GM23338 (cell line): ENCODE data around the gene HNRNPAB. TPM values are rescaled to one million over a fixed set of nuclear protein-coding genes. Genes with fewer than 3 reads are reported as not detected.

ENCODE experiments used
- ATAC-seq: fragments of 200-7000 bp; cut with Tn5 transposase; 3 replicates; pipeline ENCODE4 v1.9.1; 2020
- DNase-seq: peaks from one replicate; pipeline ENCODE4 v3.0.0-alpha.2; 2015; ENCODE audit warnings: low spot score
- H2AFZ ChIP-seq: fragments of 200-600 bp; sonication (generic); 2 replicates; pipeline ENCODE4 v1.8.0; 2016; ENCODE audit warnings: antibody characterized with exemption, mild to moderate bottlenecking, moderate library complexity
- H3F3A ChIP-seq: fragments of 200-600 bp; sonication (generic); replicated peaks from 2 replicates; pipeline ENCODE4 v1.8.0; 2017; ENCODE audit warnings: antibody characterized with exemption, mixed run types, low read depth
- H3K27ac ChIP-seq: fragments of 200-600 bp; sonication (generic); 2 replicates; pipeline ENCODE4 v1.6.1; 2016; ENCODE audit warnings: low read depth
- H3K27me3 ChIP-seq: fragments of 200-600 bp; sonication (generic); 2 replicates; pipeline ENCODE4 v1.8.0; 2016; ENCODE audit warnings: mild to moderate bottlenecking, mixed run types, moderate library complexity; ENCODE audit not compliant: insufficient read depth
- H3K36me3 ChIP-seq: fragments of 200-600 bp; sonication (generic); 2 replicates; pipeline ENCODE4 v1.8.0; 2016; ENCODE audit warnings: mild to moderate bottlenecking; ENCODE audit not compliant: insufficient read depth
- H3K4me1 ChIP-seq: fragments of 200-600 bp; sonication (generic); 2 replicates; pipeline ENCODE4 v1.8.0; 2016; ENCODE audit warnings: mild to moderate bottlenecking, moderate library complexity; ENCODE audit not compliant: insufficient read depth
- H3K4me2 ChIP-seq: fragments of 200-600 bp; sonication (generic); 2 replicates; pipeline ENCODE4 v1.7.1; 2017; ENCODE audit warnings: mixed run types
- H3K4me3 ChIP-seq: fragments of 200-600 bp; sonication (generic); 2 replicates; pipeline ENCODE4 v1.6.1; 2016; ENCODE audit warnings: mixed run types
- H3K79me2 ChIP-seq: fragments of 200-600 bp; sonication (generic); replicated peaks from 2 replicates; pipeline ENCODE4 v1.8.0; 2017; ENCODE audit warnings: mild to moderate bottlenecking; ENCODE audit not compliant: insufficient read depth
- H3K9me2 ChIP-seq: fragments of 200-600 bp; sonication (generic); 2 replicates; pipeline ENCODE4 v1.8.0; 2017; ENCODE audit not compliant: insufficient read depth
- H4K20me1 ChIP-seq: fragments of 200-600 bp; sonication (generic); replicated peaks from 2 replicates; pipeline ENCODE4 v1.8.0; 2017; ENCODE audit warnings: mild to moderate bottlenecking; ENCODE audit not compliant: insufficient read depth
- H3K27ac Mint-ChIP-seq: 2 replicates; pipeline ENCODE4 v1.8.0; 2020; ENCODE audit warnings: inconsistent platforms, mild to moderate bottlenecking, moderate library complexity, mixed read lengths
- H3K27me3 Mint-ChIP-seq: 3 replicates; pipeline ENCODE4 v1.8.0; 2022; ENCODE audit warnings: low read depth, mild to moderate bottlenecking, moderate library complexity, mixed read lengths, inconsistent platforms; ENCODE audit not compliant: insufficient read depth, poor library complexity
- H3K36me3 Mint-ChIP-seq: 3 replicates; pipeline ENCODE4 v1.8.0; 2021; ENCODE audit warnings: low read depth, mild to moderate bottlenecking, inconsistent platforms, moderate library complexity, mixed read lengths
- H3K4me1 Mint-ChIP-seq: 3 replicates; pipeline ENCODE4 v1.8.0; 2020; ENCODE audit warnings: mild to moderate bottlenecking, inconsistent platforms, mixed read lengths
- H3K4me3 Mint-ChIP-seq: 3 replicates; pipeline ENCODE4 v1.8.0; 2021; ENCODE audit warnings: moderate library complexity, mild to moderate bottlenecking, inconsistent platforms, mixed read lengths
- H3K9me3 Mint-ChIP-seq: 3 replicates; pipeline ENCODE4 v1.8.0; 2020; ENCODE audit warnings: moderate library complexity, mild to moderate bottlenecking, inconsistent platforms, mixed read lengths
- CREB1 ChIP-seq: fragments of 250-450 bp; sonication (Bioruptor Pico); IDR thresholded peaks from 2 replicates; pipeline ENCODE4 v1.5.0; 2020; ENCODE audit warnings: low read depth, mild to moderate bottlenecking, moderate library complexity
- ETS1 ChIP-seq: IDR thresholded peaks from 2 replicates; pipeline ENCODE4 v1.6.1; 2016; ENCODE audit warnings: antibody characterized with exemption
- EZH2 ChIP-seq: fragments of 200-600 bp; sonication (generic); IDR thresholded peaks from one replicate; pipeline ENCODE4 v1.8.0; 2017; ENCODE audit warnings: antibody characterized with exemption, mild to moderate bottlenecking, low read depth; ENCODE audit not compliant: unreplicated experiment
- EZH2phosphoT487 ChIP-seq: fragments of 200-600 bp; sonication (generic); IDR thresholded peaks from one replicate; pipeline ENCODE4 v1.8.1; 2018; ENCODE audit warnings: antibody characterized with exemption; ENCODE audit not compliant: unreplicated experiment
- JUNB ChIP-seq: IDR thresholded peaks from one replicate; pipeline ENCODE4 v1.6.1; 2016; ENCODE audit warnings: antibody characterized with exemption; ENCODE audit not compliant: unreplicated experiment
- NANOG ChIP-seq: IDR thresholded peaks from 2 replicates; pipeline ENCODE4 v1.6.1; 2016; ENCODE audit warnings: antibody characterized with exemption, borderline replicate concordance
- POLR2AphosphoS5 ChIP-seq: IDR thresholded peaks from 2 replicates; pipeline ENCODE4 v1.6.1; 2016; ENCODE audit warnings: antibody characterized with exemption, low read depth
- STAT1 ChIP-seq: IDR thresholded peaks from one replicate; pipeline ENCODE4 v1.6.1; 2016; ENCODE audit warnings: antibody characterized with exemption; ENCODE audit not compliant: unreplicated experiment
- ZNF114 ChIP-seq: fragments of 250-450 bp; sonication (Bioruptor Pico); IDR thresholded peaks from 2 replicates; pipeline ENCODE4 v1.5.0; 2020; ENCODE audit warnings: mild to moderate bottlenecking, moderate library complexity
- ZNF331 ChIP-seq: fragments of 250-450 bp; sonication (Bioruptor Pico); IDR thresholded peaks from 2 replicates; pipeline ENCODE4 v1.5.0; 2020; ENCODE audit warnings: low read depth, mild to moderate bottlenecking, moderate library complexity
- polyA plus RNA-seq: library from polyadenylated mRNA; unstranded; fragments of >200 nt; fragmentation: Nextera tagmentation; extraction: Ambion mirVana; gene quantifications from 2 replicates; pipeline ENCODE4 v1.2.1, GENCODE V29; 2016
- total RNA-seq: library from RNA; depleted of rRNA; stranded (reverse); fragments of >200 nt; shearing (Covaris generic); gene quantifications from 2 replicates; pipeline ENCODE4 v1.2.3, GENCODE V29; 2014
- TF ChIP-seq, protein P1 (sequence below): IDR thresholded peaks from one replicate; pipeline ENCODE4 v1.6.1; 2018; ENCODE audit warnings: antibody characterized with exemption; ENCODE audit not compliant: unreplicated experiment
- TF ChIP-seq, protein P2 (sequence below), 2 experiments: fragments of 200-600 bp in 1 of 2; sonication (generic) in 1 of 2; conservative IDR thresholded peaks; 2 replicates each; pipeline versions ENCODE4 v1.5.1 to v1.6.1; 2016 to 2017; ENCODE audit warnings: antibody characterized with exemption in 2 of 2, low read depth in 2 of 2, mild to moderate bottlenecking in 2 of 2, moderate library complexity in 1 of 2
- TF ChIP-seq, protein P3 (sequence below): fragments of 250-450 bp; sonication (Bioruptor Pico); IDR thresholded peaks from 2 replicates; pipeline ENCODE4 v1.5.0; 2020; ENCODE audit warnings: mild to moderate bottlenecking, moderate library complexity

HNRNPAB gene
- total and polyA plus RNA-seq, 2 experiments from 2014 or later = 304 to 579 TPM

- Histone ChIP-seq H4K20me1 (no peaks in the 10 kb centered on the region), H3K4me3 (no peak overlapping the region), H3K9me2 (no peaks in the 10 kb centered on the region), H3K79me2 (no peaks in the 10 kb centered on the region), H3K36me3 (0 out of 2 replicates have a peak, but pooled peaks cover 2% of the 10 kb centered on the region), H3K4me2 (no peak overlapping the region), H3K27me3 (no peaks in the 10 kb centered on the region), H3K27ac (no peak overlapping the region), H3K4me1 (no peaks in the 10 kb centered on the region), H3F3A (no peaks in the 10 kb centered on the region), H2AFZ (no peak overlapping the region)
- ATAC-seq (no peak), DNase-seq (no peak)
- no peak for TF ChIP-seq POLR2AphosphoS5
- TF ChIP-seq EZH2phosphoT487 = no peak
- TF ChIP-seq ETS1 = no peak
- no peak for TF ChIP-seq ZNF114 (CRISPR knock-in tag)
- TF ChIP-seq, protein P1, sequence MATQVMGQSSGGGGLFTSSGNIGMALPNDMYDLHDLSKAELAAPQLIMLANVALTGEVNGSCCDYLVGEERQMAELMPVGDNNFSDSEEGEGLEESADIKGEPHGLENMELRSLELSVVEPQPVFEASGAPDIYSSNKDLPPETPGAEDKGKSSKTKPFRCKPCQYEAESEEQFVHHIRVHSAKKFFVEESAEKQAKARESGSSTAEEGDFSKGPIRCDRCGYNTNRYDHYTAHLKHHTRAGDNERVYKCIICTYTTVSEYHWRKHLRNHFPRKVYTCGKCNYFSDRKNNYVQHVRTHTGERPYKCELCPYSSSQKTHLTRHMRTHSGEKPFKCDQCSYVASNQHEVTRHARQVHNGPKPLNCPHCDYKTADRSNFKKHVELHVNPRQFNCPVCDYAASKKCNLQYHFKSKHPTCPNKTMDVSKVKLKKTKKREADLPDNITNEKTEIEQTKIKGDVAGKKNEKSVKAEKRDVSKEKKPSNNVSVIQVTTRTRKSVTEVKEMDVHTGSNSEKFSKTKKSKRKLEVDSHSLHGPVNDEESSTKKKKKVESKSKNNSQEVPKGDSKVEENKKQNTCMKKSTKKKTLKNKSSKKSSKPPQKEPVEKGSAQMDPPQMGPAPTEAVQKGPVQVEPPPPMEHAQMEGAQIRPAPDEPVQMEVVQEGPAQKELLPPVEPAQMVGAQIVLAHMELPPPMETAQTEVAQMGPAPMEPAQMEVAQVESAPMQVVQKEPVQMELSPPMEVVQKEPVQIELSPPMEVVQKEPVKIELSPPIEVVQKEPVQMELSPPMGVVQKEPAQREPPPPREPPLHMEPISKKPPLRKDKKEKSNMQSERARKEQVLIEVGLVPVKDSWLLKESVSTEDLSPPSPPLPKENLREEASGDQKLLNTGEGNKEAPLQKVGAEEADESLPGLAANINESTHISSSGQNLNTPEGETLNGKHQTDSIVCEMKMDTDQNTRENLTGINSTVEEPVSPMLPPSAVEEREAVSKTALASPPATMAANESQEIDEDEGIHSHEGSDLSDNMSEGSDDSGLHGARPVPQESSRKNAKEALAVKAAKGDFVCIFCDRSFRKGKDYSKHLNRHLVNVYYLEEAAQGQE = no peak
- no peak for TF ChIP-seq EZH2
- TF ChIP-seq STAT1 = no peak
- TF ChIP-seq CREB1 (CRISPR knock-in tag) = no peak
- TF ChIP-seq NANOG = no peak
- TF ChIP-seq, protein P2, sequence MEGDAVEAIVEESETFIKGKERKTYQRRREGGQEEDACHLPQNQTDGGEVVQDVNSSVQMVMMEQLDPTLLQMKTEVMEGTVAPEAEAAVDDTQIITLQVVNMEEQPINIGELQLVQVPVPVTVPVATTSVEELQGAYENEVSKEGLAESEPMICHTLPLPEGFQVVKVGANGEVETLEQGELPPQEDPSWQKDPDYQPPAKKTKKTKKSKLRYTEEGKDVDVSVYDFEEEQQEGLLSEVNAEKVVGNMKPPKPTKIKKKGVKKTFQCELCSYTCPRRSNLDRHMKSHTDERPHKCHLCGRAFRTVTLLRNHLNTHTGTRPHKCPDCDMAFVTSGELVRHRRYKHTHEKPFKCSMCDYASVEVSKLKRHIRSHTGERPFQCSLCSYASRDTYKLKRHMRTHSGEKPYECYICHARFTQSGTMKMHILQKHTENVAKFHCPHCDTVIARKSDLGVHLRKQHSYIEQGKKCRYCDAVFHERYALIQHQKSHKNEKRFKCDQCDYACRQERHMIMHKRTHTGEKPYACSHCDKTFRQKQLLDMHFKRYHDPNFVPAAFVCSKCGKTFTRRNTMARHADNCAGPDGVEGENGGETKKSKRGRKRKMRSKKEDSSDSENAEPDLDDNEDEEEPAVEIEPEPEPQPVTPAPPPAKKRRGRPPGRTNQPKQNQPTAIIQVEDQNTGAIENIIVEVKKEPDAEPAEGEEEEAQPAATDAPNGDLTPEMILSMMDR (conservative IDR thresholded peaks at IDR 0.05; ENCODE audit: low read depth in 2 of 2) = no peak
- no peak for TF ChIP-seq ZNF331 (CRISPR knock-in tag)
- TF ChIP-seq, protein P3, sequence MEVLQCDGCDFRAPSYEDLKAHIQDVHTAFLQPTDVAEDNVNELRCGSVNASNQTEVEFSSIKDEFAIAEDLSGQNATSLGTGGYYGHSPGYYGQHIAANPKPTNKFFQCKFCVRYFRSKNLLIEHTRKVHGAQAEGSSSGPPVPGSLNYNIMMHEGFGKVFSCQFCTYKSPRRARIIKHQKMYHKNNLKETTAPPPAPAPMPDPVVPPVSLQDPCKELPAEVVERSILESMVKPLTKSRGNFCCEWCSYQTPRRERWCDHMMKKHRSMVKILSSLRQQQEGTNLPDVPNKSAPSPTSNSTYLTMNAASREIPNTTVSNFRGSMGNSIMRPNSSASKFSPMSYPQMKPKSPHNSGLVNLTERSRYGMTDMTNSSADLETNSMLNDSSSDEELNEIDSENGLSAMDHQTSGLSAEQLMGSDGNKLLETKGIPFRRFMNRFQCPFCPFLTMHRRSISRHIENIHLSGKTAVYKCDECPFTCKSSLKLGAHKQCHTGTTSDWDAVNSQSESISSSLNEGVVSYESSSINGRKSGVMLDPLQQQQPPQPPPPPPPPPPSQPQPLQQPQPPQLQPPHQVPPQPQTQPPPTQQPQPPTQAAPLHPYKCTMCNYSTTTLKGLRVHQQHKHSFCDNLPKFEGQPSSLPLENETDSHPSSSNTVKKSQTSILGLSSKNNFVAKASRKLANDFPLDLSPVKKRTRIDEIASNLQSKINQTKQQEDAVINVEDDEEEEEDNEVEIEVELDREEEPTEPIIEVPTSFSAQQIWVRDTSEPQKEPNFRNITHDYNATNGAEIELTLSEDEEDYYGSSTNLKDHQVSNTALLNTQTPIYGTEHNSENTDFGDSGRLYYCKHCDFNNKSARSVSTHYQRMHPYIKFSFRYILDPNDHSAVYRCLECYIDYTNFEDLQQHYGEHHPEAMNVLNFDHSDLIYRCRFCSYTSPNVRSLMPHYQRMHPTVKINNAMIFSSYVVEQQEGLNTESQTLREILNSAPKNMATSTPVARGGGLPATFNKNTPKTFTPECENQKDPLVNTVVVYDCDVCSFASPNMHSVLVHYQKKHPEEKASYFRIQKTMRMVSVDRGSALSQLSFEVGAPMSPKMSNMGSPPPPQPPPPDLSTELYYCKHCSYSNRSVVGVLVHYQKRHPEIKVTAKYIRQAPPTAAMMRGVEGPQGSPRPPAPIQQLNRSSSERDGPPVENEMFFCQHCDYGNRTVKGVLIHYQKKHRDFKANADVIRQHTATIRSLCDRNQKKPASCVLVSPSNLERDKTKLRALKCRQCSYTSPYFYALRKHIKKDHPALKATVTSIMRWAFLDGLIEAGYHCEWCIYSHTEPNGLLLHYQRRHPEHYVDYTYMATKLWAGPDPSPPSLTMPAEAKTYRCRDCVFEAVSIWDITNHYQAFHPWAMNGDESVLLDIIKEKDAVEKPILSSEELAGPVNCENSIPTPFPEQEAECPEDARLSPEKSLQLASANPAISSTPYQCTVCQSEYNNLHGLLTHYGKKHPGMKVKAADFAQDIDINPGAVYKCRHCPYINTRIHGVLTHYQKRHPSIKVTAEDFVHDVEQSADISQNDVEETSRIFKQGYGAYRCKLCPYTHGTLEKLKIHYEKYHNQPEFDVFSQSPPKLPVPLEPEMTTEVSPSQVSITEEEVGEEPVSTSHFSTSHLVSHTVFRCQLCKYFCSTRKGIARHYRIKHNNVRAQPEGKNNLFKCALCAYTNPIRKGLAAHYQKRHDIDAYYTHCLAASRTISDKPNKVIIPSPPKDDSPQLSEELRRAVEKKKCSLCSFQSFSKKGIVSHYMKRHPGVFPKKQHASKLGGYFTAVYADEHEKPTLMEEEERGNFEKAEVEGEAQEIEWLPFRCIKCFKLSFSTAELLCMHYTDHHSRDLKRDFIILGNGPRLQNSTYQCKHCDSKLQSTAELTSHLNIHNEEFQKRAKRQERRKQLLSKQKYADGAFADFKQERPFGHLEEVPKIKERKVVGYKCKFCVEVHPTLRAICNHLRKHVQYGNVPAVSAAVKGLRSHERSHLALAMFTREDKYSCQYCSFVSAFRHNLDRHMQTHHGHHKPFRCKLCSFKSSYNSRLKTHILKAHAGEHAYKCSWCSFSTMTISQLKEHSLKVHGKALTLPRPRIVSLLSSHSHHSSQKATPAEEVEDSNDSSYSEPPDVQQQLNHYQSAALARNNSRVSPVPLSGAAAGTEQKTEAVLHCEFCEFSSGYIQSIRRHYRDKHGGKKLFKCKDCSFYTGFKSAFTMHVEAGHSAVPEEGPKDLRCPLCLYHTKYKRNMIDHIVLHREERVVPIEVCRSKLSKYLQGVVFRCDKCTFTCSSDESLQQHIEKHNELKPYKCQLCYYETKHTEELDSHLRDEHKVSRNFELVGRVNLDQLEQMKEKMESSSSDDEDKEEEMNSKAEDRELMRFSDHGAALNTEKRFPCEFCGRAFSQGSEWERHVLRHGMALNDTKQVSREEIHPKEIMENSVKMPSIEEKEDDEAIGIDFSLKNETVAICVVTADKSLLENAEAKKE (CRISPR knock-in tag) = no peak
- TF ChIP-seq JUNB = no peak
- Mint-ChIP-seq H3K27ac (no peak overlapping the region), H3K9me3 (peaks cover 34% of the 10 kb centered on the region), H3K27me3 (peaks cover 11% of the 10 kb centered on the region), H3K36me3 (peaks cover 20% of the 10 kb centered on the region), H3K4me1 (peaks cover 9% of the 10 kb centered on the region), H3K4me3 (no peak overlapping the region)
Measured at GRCh38 chr5:178189433-178189832, 14.9 kb upstream of the HNRNPAB start.
